ENCODE results near the gene JOSD2. TPM values are rescaled to one million over a fixed set of nuclear protein-coding genes. Genes with fewer than 3 reads are reported as not detected.

The JOSD2 gene
- total and polyA plus RNA-seq, 2 donors (not counting 3 experiments of a cell fraction or from before 2014, with no cell fraction given), result 37.4 to 62.8 TPM

GRCh38 chr19:50467566-50467965 lies 43.4 kb downstream of the JOSD2 start:
- dilution Hi-C loops (cut with MboI; ENCODE audit: extremely low pct_ligation_motif_present, low sequenced_read_pairs) (no loop called here), intact Hi-C loops (cut with micrococcal nuclease) (no loop called here)
- TF ChIP-seq JUN (IDR thresholded peaks at IDR 0.05; ENCODE audit: borderline replicate concordance, insufficient read depth, insufficient read length, low read depth) (no peak), EZH2 (IDR thresholded peaks at IDR 0.05; ENCODE audit: borderline replicate concordance, low read depth, low read length, severe bottlenecking) (no peak), FOS (IDR thresholded peaks at IDR 0.05; ENCODE audit: borderline replicate concordance, insufficient read depth, low read length) (no peak), MYC (IDR thresholded peaks at IDR 0.05; ENCODE audit: low read depth, low read length) (no peak), POLR2AphosphoS5 (IDR thresholded peaks at IDR 0.05; ENCODE audit: insufficient read depth, low read depth, low read length) (no peak), GATA2 (IDR thresholded peaks at IDR 0.05; ENCODE audit: insufficient read depth, insufficient read length, low read depth, low read length) (no peak), CTCF (IDR thresholded peaks at IDR 0.05; ENCODE audit: extremely low read depth in 1 of 2, insufficient read depth in 1 of 2, low read depth in 1 of 2, low read length in 2 of 2) (no peak), POLR2A (IDR thresholded peaks at IDR 0.05; ENCODE audit: low read depth, low read length) (no peak)
- TF ChIP-seq, protein P1, sequence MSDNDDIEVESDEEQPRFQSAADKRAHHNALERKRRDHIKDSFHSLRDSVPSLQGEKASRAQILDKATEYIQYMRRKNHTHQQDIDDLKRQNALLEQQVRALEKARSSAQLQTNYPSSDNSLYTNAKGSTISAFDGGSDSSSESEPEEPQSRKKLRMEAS (IDR thresholded peaks at IDR 0.05; ENCODE audit: insufficient read depth, insufficient read length), result no peak
- H3K4me3 ChIP-seq (replicated peaks in 1 of 3; ENCODE audit: insufficient read depth in 1 of 3, low read depth in 1 of 3, low read length in 3 of 3), result no peak overlapping the region
- H3K9me1 ChIP-seq (replicated peaks; ENCODE audit: control insufficient read depth, extremely low read depth, insufficient read depth, low read length), result no peaks in the 10 kb centered on the region
- POLR2A ChIA-PET, result no interaction called here
- DNase-seq (ENCODE audit: low read depth, low spot score) (no peak), FAIRE-seq (no peak)
- no peaks in the 10 kb centered on the region for H3K4me1 ChIP-seq (ENCODE audit: control insufficient read depth, extremely low read depth, insufficient read depth, low read length)
- H3K27me3 ChIP-seq (ENCODE audit: control insufficient read depth in 2 of 2, insufficient read depth in 2 of 2, low read length in 2 of 2), result no peaks in the 10 kb centered on the region
- H3K27ac ChIP-seq (ENCODE audit: insufficient read depth, low read depth, low read length), result no peak overlapping the region
- BruUV-seq (replicated peaks), result no TSS peak
- H3K9me3 ChIP-seq (replicated peaks; ENCODE audit: control insufficient read depth, insufficient read depth, low read length), result no peaks in the 10 kb centered on the region
- CTCF ChIA-PET, result no interaction called here
- H4K20me1 ChIP-seq (replicated peaks; ENCODE audit: control insufficient read depth, extremely low read depth, insufficient read depth, low read length), result no peaks in the 10 kb centered on the region
- H2AFZ ChIP-seq (ENCODE audit: low read depth, low read length), result no peak overlapping the region
- H3K79me2 ChIP-seq (ENCODE audit: control insufficient read depth, insufficient read depth, low read length), result no peaks in the 10 kb centered on the region
- no peak overlapping the region for H3K4me2 ChIP-seq (ENCODE audit: insufficient read depth, low read length)
- H3K36me3 ChIP-seq (ENCODE audit: control insufficient read depth in 2 of 2, extremely low read depth in 1 of 2, insufficient read depth in 2 of 2, low read length in 2 of 2), result no peaks in the 10 kb centered on the region
- no peak overlapping the region for H3K9ac ChIP-seq (replicated peaks; ENCODE audit: extremely low read depth, insufficient read depth, low read length)

All from endothelial cell of umbilical vein (primary cell).